Heart left ventricle (tissue), 13 donors: ENCODE measurements around the gene IRF5.

Source experiments
- CTCF ChIP-seq, 12 donors: fragments of 200-600 bp; sonication (generic) in 4 of 12; IDR thresholded peaks; one replicate each; pipeline versions ENCODE4 v1.5.0 to v1.8.0; 2018 to 2022; ENCODE audit warnings: antibody characterized with exemption in 12 of 12, mild to moderate bottlenecking in 5 of 12
- POLR2A ChIP-seq, 2 donors: fragments of 450-650 bp; IDR thresholded peaks; one replicate each; pipeline ENCODE4 v1.6.1; 2017; ENCODE audit warnings: antibody characterized with exemption in 2 of 2, mild to moderate bottlenecking in 2 of 2, moderate library complexity in 2 of 2
- donor health status: ischemic (EF 13 %, LVEDD 7.1; RV severe dilation, severe dysfunction).
- donor health status: DM: no; HTN: yes; CAD: no.
- donor health status: DM: no; HTN: no; CAD: no.
- donor health status: ischemic (EF 25% LVEDD 6.9; RV normal size, moderate dysfunction).
- donor health status: ischemic (EF 25% LVEDD 5.7; RV mildly dilated, moderate dysfunction).
- donor health status: ischemic (EF 35%, LVEDD 5.7; RV mildly dilated, moderate dysfunction).
- donor health status: nonischemic (EF 11% LVEDD 7.7; RV severe dilation, severe dysfunction).
- donor health status: DM: yes; HTN: yes; CAD: no.
- donor health status: PGD.
- donor health status: ischemic (EF 29% LVEDD 5.4; RV normal size, mild dysfunction).
- donor health status: nonischemic (EF 23%, LVEDD 6.1; RV moderate dilation, normal function).

GRCh38 chr7:128939075-128939860, 1.5 kb downstream of the IRF5 start:
- TF ChIP-seq CTCF (IDR thresholded peaks at IDR 0.05) (no peak), POLR2A (IDR thresholded peaks at IDR 0.05) (no peak)
